8988T (cell line): ENCODE data around the gene DUS1L.

Experiments
- DNase-seq: peaks from one replicate; pipeline ENCODE4 v3.0.0; 2011

The DUS1L gene

DNA sequence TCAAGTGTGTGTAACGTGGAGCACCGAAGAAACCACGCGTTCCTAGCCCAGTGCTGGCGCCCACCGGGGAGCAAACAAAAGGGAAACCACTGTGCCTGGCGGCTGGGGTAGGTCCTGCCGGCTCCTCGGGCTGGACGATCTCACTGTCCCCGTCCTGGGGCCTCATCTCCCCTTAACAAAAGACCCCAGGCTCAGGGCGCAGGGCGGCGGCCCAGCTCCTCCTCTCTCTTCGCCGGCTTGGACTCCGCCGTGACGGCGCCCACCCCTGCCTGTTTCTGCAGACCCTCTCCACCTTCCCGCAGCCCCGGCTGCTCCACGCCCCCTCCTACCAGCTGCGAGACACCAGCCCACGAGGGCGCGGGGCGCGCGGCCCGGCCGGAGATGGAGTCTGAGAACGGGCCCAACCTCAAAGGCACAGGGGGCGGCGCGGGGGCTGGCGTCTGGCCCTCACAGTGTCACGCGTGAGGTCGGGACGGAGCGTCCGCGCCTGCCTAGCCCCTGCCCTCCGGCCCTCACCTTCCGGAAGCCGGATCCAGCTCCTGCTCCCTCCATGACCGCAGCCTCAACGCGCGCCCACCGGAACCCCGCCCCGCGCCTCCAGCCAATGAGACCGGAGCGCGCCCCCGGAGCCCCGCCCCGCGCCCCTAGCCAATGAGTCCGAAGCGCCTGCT, 43.2 kb downstream of the DUS1L start, which contains the start of gene CENPX:
TSS of gene CENPX (minus strand) at position 569 of the 671 bp plus-strand sequence. CDS start at position 552, 17 bp downstream.
- DNase-seq: no peak

DNA sequence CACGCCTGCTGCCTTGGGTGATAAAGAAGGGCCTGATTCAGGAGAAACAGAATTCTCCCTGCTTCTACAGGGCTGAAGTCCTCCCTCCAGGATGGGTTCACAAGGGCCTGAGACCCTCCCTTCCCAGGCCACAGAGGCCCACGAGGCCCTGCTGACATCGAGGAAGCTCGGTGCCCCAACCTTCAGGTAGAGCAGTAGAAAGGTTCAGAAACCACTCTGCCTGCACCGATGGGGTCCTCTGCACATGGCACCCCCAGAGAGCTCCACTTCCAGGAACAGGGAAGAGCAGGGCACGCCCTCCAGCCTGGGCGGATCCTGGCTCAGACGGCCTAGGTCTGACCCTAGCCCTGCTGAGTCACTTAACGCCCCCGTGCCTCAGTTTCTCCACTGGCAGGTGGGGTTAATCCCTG, 43.7 kb downstream of the DUS1L start:
- no peak for DNase-seq

DNA sequence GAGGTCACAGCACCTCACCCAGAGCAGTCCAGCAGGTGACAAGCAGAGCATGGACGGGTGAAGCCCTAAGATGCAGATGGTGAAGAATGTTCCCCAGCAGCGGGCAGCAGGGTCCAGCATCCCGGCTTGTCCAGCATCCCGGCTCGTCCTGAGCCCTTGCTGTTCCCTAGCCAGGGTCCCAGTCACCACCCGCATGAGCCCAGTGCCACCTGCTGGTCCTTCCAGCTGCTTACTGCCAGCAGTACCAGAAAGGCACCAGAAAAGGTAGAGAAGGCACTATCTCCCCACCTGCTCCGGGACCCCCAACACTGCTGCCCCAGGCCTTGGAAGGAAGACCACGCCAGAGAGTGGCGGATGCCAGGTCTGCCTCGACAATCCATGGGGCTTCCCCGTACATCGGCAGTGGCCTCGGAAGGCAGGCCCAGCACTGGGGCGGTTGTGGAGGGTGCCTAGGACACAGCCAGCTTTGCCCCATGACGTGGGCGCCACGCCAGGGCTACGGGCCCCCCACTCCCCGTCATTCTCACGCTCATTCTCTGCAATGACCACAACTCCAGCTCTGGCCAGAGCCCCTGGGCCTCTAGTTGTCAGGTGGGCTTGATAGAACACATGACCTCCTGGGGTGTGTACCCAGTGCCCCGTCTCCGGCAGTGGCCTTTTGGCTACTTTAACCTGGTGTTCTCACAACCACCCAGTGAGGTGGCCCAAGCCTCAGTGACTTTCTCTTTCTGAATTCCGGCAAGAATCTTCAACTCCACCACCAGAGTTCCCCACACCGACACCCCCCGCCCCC, 44.3 kb downstream of the DUS1L start:
- DNase-seq: peak; percentile 70

DNA sequence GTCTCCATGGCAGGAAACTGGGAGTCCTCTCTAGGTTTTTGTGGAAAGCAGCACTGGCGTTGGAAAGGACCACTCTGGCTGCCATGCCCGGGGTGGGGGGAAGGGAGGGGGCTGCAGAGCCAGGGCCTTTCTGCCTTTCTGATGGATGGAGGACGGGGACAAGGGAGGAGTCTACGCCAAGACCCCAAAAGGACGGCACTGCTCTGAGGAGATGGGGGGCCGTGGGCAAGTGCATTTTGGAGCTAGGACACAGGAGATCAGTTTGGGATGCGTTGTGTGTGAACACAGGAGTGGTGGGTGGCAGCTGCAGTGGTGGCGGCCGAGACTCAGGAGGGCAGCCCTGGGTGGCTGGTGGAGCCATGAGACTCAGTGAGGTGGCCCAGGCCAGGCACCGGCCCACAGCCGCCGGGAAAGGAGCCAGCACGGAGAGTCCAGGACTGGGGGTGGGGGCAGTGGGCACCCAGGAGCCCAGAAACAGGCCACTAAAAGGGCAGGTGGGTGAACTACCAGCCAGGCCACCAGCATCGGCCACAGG, 45.0 kb downstream of the DUS1L start:
- no peak for DNase-seq

DNA sequence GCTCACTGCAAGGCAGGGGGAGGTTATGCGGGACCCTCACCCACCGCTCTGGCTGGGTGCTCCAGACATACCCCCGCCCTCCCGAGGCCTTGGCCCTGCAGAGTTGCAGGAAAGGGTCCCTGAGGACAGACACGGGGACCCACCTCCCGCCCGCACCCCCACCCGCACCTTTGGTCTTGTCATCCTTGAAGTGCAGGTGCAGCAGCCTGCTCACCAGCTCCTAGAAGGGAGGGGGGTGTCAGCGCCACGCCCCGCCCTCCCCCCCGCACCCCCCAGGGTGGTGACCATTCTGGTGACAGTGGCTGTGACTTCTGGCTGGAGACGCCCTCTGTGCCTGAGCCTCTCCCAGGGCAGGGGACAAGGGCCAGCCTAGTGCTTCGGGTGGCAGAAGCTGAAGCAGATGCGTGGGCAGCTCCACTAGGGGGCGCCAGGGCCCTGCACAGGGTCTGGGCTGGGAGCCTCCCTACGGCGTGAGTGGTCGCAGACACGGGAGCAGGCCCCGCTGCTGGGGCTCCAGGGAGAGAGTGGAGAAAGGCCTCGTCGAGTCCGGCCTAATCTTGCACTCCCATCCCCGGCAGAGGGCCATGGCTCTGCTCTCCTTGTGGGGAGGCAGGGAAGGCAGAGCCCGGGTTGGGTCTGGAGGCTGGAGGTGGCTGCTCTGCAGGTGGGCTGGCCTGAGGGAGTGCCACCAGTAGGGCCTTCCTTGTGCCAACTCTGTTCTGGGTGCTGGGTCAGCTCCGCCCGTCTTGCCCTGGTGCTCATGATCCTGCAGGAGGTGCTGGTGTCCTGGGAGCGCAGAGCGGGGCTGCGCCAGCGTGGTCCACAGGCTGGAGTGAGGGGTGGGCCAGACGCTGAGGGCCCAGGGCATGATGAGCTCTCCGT, 45.7 kb downstream of the DUS1L start:
- peak; percentile 81 for DNase-seq

DNA sequence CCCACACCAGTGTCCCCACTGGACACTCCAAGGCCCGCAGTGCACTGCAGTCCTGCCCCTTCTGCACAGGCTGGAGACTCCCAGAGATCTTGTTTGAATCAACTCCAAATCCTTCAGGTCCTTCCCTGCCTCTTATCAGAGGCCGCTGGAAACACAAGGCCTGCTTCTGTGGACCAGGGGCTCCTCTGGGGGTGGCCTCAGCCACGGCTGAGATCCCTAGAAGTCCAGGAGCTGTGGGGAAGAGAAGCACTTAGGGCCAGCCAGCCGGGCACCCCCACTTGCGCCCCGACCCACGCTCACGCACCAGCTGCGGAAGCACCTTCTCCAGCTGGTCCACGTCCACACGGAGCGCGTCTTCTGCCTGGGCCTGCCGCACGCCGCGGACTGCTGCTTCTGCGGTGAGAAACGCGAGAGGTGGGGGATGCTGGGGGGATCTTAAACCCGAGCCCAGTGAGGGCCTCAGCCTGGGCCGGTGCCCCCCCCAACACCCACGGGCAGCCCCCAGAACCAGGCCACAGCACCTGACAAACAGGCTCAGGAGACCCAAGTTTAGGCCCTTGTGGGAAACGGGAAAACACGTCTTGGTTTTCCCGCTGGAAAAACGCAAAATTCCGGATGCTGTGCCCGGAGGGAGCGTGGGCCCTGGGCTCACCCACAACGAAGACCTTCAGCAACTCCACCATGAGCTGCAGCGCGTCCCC, 46.5 kb downstream of the DUS1L start:
- no peak for DNase-seq

DNA sequence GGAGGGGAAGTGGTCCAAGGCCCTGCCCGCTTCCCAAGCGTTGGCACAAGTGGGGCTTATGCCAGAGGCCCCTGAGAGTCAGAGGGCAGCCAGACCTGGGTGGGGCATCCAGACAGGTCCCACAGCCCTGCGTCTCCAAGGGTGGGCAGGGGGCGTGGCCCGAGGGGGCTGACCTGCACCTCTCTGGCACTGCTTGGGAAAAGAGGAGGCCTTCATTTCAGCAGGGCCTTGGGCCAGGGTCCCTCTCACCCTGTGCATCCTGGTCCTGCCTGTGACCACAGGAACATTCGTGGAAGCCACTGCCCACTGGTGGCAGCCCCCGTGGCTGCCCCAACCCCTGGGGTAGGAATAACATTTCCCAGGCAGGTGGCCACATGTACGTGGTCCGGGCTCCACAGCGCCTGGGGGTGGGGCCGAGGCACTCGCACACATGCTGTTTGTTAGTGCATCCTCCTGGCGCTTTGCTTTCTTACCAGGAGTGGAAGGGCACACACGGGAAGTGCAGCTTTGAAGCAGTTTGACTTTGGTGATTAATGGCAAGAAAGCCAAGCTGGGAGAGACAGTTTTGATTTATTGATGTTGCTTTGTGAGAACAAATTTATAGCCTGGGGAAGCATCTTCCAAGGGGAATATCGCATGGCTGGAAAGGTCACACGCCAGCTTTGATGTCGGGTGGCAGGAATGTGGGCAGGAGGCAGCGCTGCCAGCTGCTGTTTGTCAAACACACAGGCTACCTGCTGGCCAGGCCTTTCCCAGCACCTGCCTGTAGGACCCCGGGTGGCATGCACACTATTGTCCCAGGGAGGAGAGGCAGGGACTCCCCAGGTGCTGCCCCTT, 47.2 kb downstream of the DUS1L start:
- no peak for DNase-seq

DNA sequence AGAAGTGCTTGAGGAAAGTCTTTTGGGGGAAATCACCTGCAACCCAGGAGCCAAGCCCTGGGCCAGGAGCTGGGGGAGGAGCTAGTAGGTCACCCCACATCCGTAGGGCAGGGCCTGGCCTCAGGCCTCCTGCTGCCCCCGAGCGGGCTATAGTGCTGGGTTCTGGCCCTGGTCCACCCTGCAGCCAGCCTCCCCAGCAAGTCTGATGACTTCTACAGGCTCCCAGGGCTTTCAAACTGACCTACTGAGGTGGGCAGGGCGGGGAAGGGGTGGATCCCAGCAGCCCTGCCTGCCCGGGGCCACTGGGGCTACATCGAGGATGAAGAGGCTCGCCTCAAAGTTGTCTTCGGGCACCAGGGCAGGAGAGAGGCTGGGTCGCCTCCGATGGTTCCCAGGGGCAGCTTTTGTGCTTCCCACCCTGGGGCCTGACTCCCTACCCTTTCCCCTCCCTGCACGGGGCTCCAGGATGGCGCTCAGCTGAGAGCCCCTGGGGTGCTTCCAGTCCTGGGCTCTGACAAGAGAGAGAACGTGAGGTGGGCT, 47.9 kb downstream of the DUS1L start:
- no peak for DNase-seq

DNA sequence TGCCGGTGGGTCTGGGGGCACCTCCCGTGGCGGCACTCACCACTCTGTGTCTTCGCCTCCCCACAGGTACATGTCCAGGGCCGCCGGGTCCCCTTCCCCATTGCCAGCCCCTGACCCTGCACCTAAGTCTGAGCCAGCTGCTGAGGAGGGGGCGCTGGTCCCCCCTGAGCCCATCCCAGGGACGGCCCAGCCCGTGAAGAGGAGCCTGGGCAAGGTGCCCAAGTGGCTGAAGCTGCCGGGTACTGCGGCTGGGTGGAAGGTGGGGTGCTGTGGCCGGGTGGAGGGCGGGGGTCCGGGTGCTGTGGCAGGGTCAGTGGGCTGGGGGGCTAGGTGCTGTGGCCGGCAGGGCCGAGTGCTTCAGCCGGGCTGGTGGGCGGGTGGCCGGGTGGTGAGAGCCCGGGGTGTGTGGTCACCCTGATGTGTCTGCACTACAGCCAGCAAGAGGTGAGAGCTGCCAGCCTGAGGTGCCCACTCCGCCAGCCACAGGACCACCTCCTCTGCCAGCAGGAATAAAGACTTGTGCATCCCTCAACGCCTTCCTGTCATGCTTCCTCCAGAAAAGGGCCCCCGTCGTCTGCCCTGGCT, 48.6 kb downstream of the DUS1L start:
- DNase-seq: no peak

DNA sequence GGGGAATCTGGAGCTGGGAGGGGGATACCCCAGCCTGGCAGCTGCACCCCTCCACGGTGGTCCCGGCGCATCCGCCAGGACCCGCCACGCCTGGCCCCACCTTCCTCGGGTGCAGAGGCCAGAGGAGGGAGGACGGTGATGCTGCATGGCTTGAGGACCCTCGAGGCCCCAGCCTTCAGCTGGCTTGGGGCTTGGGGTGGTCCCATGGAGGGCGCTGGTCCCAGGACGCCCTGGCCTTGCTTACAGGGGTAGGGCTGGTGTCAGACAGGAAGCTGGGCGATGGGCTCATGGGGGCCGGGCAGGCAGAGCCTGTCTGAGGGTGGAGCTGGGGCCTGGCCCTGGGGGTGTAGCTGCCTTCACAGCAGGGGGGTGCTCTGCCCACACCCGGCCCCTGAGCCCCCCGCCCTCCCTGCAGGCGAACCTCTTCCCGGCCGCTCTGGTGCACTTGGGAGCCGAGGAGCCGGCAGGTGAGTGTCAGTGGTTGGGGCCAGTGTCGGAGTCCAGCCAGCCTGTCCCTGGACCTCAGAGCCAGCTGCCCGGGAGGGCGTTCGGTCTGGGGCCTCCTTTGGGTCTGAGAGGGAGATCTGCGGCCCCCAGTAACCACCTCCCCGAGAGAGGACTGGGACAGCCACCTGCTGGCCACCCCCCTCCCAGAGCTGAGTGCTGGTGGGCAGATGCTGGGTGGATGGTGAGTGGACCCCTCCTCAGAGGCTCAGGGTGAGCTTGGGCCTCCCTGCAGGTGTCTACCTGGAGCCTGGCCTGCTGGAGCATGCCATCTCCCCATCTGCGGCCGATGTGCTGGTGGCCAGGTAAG, 49.3 kb downstream of the DUS1L start:
- DNase-seq: no peak

DNA sequence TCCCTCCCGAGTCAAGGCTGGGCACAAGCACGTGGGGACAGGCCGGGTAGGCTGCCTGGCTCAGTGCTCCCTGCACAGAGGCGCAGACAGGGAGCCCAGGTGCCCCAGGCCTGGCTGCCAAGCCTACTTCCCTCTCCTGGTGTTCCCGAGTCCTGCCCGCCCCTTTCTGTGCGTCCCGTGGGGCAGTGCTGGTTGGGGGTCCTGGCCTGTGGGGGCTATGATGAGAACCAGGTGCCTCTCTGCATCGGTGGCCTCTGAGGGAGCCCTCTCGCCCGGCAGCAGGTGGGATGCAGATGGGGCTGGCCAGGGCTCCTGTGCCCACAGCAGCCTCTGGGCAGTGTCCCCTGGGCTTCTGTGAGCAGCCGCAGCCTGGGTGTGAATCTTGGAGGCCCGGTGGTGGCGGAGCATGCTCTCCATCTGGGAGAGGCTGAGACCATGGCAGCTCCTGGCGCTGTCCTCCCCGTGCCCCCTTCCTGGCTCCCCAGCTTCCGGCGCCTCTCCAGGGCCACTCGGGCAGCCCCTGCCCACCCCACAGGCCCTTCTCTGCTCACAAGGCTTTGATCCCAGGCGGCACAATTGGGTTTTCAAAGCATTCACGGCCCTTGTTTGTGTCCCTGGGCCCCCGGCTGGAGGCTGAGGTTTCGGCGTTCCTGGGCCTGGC, 50.2 kb downstream of the DUS1L start:
- no peak for DNase-seq

DNA sequence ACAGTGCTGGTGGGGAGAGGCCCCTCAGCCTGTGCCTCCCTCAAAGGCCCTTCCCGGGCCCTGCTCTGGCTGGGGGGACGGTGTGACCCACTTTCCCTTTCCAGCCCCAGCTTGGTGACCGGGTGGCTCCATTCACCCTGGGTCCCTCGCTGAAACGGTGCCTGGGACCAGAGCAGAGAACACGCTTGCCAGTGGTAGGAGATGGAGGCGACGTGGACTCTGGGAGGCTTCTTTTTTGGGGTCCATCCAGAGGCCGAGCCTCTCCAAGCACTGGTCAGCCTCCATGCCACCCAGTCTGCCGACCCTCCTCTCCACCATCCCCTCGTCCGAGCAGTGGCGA, 50.7 kb downstream of the DUS1L start:
- DNase-seq: no peak

DNA sequence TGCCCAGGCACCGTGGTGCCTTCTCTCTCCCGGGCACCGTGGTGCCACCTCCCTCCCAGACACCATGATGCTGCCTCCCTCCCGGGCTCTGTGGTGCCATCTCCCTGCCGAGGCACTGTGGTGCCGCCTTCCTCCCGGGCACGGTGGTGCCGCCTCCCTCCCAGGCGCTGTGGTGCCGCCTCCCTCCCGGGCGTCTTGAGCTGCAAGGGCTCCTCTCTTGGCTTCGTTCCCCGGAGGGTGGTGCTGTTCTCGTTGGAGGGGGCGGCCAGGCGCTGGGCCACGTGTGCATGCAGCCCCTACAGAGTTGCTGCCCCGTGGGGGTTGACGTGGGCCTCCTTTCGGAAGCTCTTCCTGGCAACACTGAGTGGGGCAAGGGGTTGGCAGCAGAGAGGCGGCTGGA, 51.2 kb downstream of the DUS1L start:
- DNase-seq: no peak

DNA sequence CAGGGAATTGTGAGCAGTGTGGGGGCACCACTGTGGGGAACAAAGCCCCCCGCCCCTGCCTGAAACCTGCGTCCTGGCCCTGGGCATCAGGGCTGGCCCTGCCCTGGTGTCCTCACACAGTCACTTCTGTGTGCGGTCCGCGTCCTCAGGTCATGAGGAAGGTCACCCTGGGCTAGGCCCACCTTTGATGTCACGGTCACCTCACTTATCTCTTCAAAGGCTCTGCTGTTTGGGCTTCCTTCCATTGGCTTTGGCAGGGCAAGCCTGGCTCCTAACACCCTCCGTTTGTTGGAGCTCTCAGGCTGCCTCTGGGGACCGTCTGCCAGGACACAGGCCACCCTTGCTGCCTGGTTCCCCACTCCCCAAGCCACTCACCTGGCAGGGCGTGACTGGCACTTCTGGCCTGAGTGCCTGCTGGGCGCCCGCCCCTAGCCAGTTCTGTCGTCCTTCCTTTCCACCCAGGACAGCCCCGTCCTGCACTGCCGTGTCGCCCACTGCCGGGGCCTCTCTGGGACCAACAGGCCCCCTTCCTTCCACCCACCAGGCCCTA, 51.8 kb downstream of the DUS1L start:
- DNase-seq: no peak

DNA sequence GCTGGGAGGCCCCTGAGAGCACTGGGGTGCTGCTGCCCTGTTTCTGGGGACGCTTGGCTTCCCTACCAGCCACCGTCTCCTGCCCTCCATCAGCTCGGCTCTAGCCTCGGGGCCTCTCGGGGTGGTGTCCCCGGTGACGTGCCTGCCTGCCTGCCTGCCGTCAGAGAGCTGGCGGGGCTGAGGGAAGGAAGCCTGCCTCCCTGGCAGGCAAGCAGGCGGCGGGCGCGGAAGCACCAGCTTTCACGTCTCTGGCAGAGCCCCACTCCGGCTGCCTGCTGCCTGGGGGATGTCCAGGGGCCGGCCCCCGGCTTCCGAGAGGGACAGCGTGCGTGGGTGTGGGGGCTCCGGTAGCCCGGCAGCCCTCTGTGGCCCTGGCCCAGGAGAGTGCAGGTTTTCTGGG, 52.3 kb downstream of the DUS1L start:
- no peak for DNase-seq

DNA sequence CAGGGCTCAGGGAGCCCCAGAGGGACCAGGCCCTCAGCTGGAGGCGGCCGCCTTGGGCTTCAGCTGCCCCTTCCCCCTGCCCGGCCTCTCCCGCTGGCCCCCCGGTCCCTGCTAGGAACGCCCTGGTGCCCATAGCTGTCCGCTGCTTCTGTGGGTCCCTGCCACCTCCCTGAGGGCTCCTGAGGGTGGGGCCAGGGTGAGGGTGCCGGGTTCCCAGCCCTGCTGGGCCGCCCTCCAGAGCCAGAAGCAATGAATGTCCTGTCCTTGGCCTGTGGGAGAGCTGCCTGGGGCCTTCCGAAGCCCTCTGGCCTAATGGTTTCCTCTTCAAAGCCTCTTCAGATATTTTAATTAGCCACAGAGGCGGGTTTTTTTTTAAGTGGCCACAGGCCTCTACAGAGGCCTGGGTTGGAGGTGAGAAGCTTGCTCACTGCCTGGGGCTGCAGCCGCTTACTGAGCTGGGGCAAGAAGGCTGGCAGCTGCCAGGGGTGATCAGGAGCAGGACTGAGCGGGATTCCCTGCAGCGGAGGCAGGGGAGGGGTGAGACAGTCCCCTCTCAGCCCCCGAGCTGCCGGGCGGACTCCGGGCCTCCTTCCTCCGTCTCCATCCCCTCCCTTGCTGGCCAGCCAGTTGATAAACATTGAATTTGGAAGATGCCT, 52.8 kb downstream of the DUS1L start:
- no peak for DNase-seq

DNA sequence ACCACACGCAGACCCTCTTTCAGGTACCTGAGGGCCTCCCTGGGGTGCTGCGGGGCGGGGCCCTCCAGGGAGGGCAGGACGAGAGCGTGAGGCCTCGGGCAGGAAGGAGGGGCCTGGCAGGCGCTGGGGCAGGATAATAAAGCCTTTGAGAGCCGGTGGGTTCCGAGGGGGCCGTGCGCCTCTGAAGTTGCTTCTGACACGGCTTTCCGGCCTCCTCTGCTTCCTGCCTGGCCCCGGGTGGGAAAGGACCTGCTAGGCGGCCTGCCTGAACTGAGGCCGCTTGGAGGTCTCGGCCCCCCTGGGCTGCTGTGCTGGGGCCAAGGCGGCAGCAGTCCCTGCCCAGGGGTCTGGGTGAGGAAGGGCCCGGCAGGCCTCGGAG, 53.4 kb downstream of the DUS1L start:
- no peak for DNase-seq

DNA sequence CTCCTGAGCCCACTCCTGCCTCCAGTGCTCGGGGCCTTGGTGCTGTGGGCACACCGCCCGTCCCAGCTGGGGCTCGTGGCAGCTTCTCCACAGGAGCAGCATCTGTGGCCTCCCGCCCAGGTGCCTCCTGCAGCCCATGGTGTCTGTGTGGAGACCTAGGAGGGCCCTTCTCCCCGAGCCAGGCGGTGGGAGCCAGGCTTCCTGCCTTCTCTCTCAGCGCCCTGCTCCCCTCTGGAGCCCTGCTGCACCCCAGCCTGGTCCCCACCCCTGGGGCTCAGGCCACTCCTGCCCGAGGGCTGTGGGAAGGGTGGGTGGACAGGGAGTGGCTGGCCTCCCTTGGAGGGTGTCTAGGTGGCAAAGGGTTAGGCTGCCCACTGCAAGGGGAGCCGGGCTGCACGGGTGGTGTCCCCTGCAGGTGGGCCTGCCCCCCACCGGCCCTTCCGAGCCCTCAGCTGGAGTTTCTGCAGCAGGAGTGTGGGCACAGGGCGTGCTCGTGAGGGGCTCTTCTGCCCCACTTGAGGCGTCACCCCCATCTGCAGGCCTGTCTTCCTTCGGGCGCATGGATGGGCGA, 53.9 kb downstream of the DUS1L start:
- DNase-seq: no peak
